GM19240 (cell line): ENCODE data around the gene FNDC10.

Experiments used
- DNase-seq: peaks from one replicate; pipeline ENCODE4 v3.0.0; 2011; ENCODE audit warnings: low spot score; ENCODE audit not compliant: insufficient read length

Gene FNDC10

GRCh38 chr1:1627829-1628753, 28.2 kb upstream of the FNDC10 start:
- DNase-seq, result no peak

GRCh38 chr1:1627261-1627828, 27.4 kb upstream of the FNDC10 start:
- DNase-seq, result no peak

GRCh38 chr1:1626207-1627141, 26.5 kb upstream of the FNDC10 start:
- DNase-seq, result no peak

- DNase-seq, result no peak
Observed at GRCh38 chr1:1625824-1626206, 25.9 kb upstream of the FNDC10 start.

- DNase-seq, result no peak
Observed at GRCh38 chr1:1625404-1625775, 25.5 kb upstream of the FNDC10 start.

- no peak for DNase-seq
Observed at GRCh38 chr1:1624443-1625403, 24.8 kb upstream of the FNDC10 start.

- no peak for DNase-seq
Observed at GRCh38 chr1:1623631-1624442, 23.9 kb upstream of the FNDC10 start.

GRCh38 chr1:1623181-1623630, 23.3 kb upstream of the FNDC10 start:
- DNase-seq, result no peak

GRCh38 chr1:1622788-1623094, 22.8 kb upstream of the FNDC10 start:
- no peak for DNase-seq

GRCh38 chr1:1622010-1622787, 22.3 kb upstream of the FNDC10 start:
- DNase-seq, result no peak

- DNase-seq, result no peak
Observed at GRCh38 chr1:1621173-1622009, 21.5 kb upstream of the FNDC10 start.

- no peak for DNase-seq
Observed at GRCh38 chr1:1620433-1621139, 20.7 kb upstream of the FNDC10 start.

GRCh38 chr1:1619917-1620361, 20.0 kb upstream of the FNDC10 start:
- no peak for DNase-seq

GRCh38 chr1:1618396-1619068, 18.6 kb upstream of the FNDC10 start:
- DNase-seq, result no peak

- no peak for DNase-seq
Observed at GRCh38 chr1:1617925-1618324, 18.0 kb upstream of the FNDC10 start.

GRCh38 chr1:1617516-1617915, 17.6 kb upstream of the FNDC10 start:
- DNase-seq, result no peak

GRCh38 chr1:1616838-1617237, 16.9 kb upstream of the FNDC10 start:
- no peak for DNase-seq
